ENCODE results near the gene OPCML. TPM values are rescaled to one million over a fixed set of nuclear protein-coding genes. Genes with fewer than 3 reads are reported as not detected.

The OPCML gene
- total and polyA plus RNA-seq, 2 of the 13 experiments (the other 11 are each of a cell fraction or from before 2014, with no cell fraction given) = not detected

DNA sequence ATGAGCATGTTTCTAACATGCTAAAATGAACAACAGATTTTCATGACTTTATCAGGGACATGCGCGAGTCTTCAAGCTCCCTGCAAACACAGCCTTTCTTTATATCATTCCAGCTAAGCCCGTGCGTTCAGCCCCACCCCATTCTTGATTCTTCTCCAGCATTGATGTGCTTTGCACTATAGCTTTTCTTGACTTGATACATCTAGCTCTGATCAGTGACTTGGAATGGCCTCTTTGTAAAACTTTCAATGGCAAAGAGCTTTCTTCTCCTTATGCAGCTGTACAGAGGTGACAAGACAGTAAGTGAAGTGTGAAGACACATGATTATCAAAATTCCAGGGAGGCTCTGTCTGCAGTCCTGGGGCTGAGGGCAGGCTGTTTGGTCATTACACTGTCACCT is 561.0 kb downstream of the OPCML start:
- no peaks in the 10 kb centered on the region for H3K79me2 ChIP-seq (ENCODE audit: insufficient read depth, low read length)
- no peak overlapping the region for H3K27ac ChIP-seq (ENCODE audit: extremely low read length, insufficient read depth, low read length)
- no peak overlapping the region for H2AFZ ChIP-seq (ENCODE audit: low read length)
- ATAC-seq (no peak), FAIRE-seq (no peak), DNase-seq (ENCODE audit: low spot score) (no peak)
- TF ChIP-seq SRSF9 (IDR thresholded peaks at IDR 0.05; ENCODE audit: borderline replicate concordance, insufficient read depth, low read depth, low read length, poor library complexity, severe bottlenecking) = no peak
- no peak for TF ChIP-seq CHD2 (IDR thresholded peaks at IDR 0.05; ENCODE audit: low read depth, low read length)
- TF ChIP-seq THYN1 (CRISPR knock-in tag; IDR thresholded peaks at IDR 0.05; ENCODE audit: borderline replicate concordance, low read depth) = no peak
- TF ChIP-seq, protein P1, sequence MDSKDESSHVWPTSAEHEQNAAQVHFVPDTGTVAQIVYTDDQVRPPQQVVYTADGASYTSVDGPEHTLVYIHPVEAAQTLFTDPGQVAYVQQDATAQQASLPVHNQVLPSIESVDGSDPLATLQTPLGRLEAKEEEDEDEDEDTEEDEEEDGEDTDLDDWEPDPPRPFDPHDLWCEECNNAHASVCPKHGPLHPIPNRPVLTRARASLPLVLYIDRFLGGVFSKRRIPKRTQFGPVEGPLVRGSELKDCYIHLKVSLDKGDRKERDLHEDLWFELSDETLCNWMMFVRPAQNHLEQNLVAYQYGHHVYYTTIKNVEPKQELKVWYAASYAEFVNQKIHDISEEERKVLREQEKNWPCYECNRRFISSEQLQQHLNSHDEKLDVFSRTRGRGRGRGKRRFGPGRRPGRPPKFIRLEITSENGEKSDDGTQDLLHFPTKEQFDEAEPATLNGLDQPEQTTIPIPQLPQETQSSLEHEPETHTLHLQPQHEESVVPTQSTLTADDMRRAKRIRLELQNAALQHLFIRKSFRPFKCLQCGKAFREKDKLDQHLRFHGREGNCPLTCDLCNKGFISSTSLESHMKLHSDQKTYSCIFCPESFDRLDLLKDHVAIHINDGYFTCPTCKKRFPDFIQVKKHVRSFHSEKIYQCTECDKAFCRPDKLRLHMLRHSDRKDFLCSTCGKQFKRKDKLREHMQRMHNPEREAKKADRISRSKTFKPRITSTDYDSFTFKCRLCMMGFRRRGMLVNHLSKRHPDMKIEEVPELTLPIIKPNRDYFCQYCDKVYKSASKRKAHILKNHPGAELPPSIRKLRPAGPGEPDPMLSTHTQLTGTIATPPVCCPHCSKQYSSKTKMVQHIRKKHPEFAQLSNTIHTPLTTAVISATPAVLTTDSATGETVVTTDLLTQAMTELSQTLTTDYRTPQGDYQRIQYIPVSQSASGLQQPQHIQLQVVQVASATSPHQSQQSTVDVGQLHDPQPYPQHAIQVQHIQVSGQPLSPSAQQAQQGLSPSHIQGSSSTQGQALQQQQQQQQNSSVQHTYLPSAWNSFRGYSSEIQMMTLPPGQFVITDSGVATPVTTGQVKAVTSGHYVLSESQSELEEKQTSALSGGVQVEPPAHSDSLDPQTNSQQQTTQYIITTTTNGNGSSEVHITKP (CRISPR knock-in tag; IDR thresholded peaks at IDR 0.05; ENCODE audit: low read depth) = no peak
- no peak for TF ChIP-seq ZNF567 (CRISPR knock-in tag; IDR thresholded peaks at IDR 0.05; ENCODE audit: borderline replicate concordance)
- TF ChIP-seq TFDP1 (CRISPR knock-in tag; IDR thresholded peaks at IDR 0.05; ENCODE audit: borderline replicate concordance) = no peak
- TF ChIP-seq, protein P2, sequence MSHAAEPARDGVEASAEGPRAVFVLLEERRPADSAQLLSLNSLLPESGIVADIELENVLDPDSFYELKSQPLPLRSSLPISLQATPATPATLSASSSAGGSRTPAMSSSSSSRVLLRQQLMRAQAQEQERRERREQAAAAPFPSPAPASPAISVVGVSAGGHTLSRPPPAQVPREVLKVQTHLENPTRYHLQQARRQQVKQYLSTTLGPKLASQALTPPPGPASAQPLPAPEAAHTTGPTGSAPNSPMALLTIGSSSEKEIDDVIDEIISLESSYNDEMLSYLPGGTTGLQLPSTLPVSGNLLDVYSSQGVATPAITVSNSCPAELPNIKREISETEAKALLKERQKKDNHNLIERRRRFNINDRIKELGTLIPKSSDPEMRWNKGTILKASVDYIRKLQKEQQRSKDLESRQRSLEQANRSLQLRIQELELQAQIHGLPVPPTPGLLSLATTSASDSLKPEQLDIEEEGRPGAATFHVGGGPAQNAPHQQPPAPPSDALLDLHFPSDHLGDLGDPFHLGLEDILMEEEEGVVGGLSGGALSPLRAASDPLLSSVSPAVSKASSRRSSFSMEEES (CRISPR knock-in tag; IDR thresholded peaks at IDR 0.05) = no peak
- no peak for TF ChIP-seq ZNF703 (CRISPR knock-in tag; IDR thresholded peaks at IDR 0.05; ENCODE audit: borderline replicate concordance)
- TF ChIP-seq ZNF619 (CRISPR knock-in tag; IDR thresholded peaks at IDR 0.05) = no peak
- TF ChIP-seq ZNF451 (CRISPR knock-in tag; IDR thresholded peaks at IDR 0.05) = no peak
- intact Hi-C loops (cut with micrococcal nuclease; ENCODE audit: unreplicated experiment) (no loop called here), in situ Hi-C loops (cut with HindIII; ENCODE audit: extremely low pct_ligation_motif_present, low pct_unique_long_range_greater_than_20kb) (no loop called here)
- H3K4me3 ChIP-seq (replicated peaks in 1 of 3; ENCODE audit: insufficient read depth in 1 of 3, low read depth in 2 of 3, low read length in 3 of 3) = no peak overlapping the region
- H3K36me3 ChIP-seq (replicated peaks in 1 of 2; ENCODE audit: control insufficient read depth in 1 of 2, insufficient read depth in 2 of 2, low read length in 2 of 2) = no peaks in the 10 kb centered on the region
- no peak overlapping the region for H3K4me2 ChIP-seq (ENCODE audit: low read depth, low read length)
- H3K27me3 ChIP-seq (ENCODE audit: control insufficient read depth in 1 of 2, insufficient read depth in 2 of 2, low read length in 2 of 2) = no peaks in the 10 kb centered on the region
- H3K4me1 ChIP-seq (ENCODE audit: insufficient read depth, low read length) = no peaks in the 10 kb centered on the region
- H3K9me3 ChIP-seq (ENCODE audit: low read length) = no peaks in the 10 kb centered on the region
- ChIA-PET POLR2A (no interaction called here), CTCF (ENCODE audit: low intra/inter-chr PET ratio, low total read pairs) (no interaction called here)
- WGBS (ENCODE audit: low lambda C conversion rate) = 2% methylated on average over 4 of the region's 4 CpGs
- H4K20me1 ChIP-seq (ENCODE audit: insufficient read depth, low read length) = no peaks in the 10 kb centered on the region
- BruUV-seq (replicated peaks) = no TSS peak
- H3K9ac ChIP-seq (ENCODE audit: insufficient read depth, low read depth, low read length) = no peak overlapping the region

Measured in HepG2 (cell line).